GM19238 (cell line): Measurements from ENCODE around the gene SUZ12.
"Not testable (repeated sequence)": the region's sequence is repeated elsewhere in the genome, so short reads cannot be mapped to it uniquely, and the experiment has no call there.

Experiments used
- DNase-seq: peaks from one replicate; pipeline ENCODE4 v3.0.0; 2011; ENCODE audit warnings: low spot score; ENCODE audit not compliant: insufficient read length

The SUZ12 gene

GRCh38 chr17:31936615-31937609 lies at the start of gene SUZ12:
TSS of gene SUZ12 (plus strand) at chr17:31937007. CDS start at chr17:31937247, 240 bp downstream.
- not testable (repeated sequence) for DNase-seq

GRCh38 chr17:31888124-31888523 lies 48.7 kb upstream of the SUZ12 start:
- DNase-seq = no peak

GRCh38 chr17:31900877-31901276 lies 35.9 kb upstream of the SUZ12 start:
- no peak for DNase-seq

GRCh38 chr17:31902693-31903092 lies 34.1 kb upstream of the SUZ12 start:
- no peak for DNase-seq

- no peak for DNase-seq
Measured at GRCh38 chr17:31903401-31903800, 33.4 kb upstream of the SUZ12 start.

GRCh38 chr17:31907342-31907962 lies 29.4 kb upstream of the SUZ12 start:
- no peak for DNase-seq

GRCh38 chr17:31908386-31908785 lies 28.4 kb upstream of the SUZ12 start:
- DNase-seq = no peak

GRCh38 chr17:31912705-31913104 lies 24.1 kb upstream of the SUZ12 start:
- not testable (repeated sequence) for DNase-seq

GRCh38 chr17:31915456-31916100 lies 21.2 kb upstream of the SUZ12 start:
- DNase-seq = no peak

- no peak for DNase-seq
Measured at GRCh38 chr17:31916491-31917064, 20.2 kb upstream of the SUZ12 start.

GRCh38 chr17:31917065-31917529 lies 19.7 kb upstream of the SUZ12 start:
- DNase-seq = no peak

- not testable (repeated sequence) for DNase-seq
Measured at GRCh38 chr17:31917721-31918120, 19.1 kb upstream of the SUZ12 start.

GRCh38 chr17:31918701-31919128 lies 18.1 kb upstream of the SUZ12 start:
- no peak for DNase-seq

- DNase-seq = no peak
Measured at GRCh38 chr17:31919802-31920525, 16.8 kb upstream of the SUZ12 start.

- no peak for DNase-seq
Measured at GRCh38 chr17:31926100-31926729, 10.6 kb upstream of the SUZ12 start.

- DNase-seq = no peak
Measured at GRCh38 chr17:31931756-31932155, 5.1 kb upstream of the SUZ12 start.

- no peak for DNase-seq
Measured at GRCh38 chr17:31935512-31935911, 1.3 kb upstream of the SUZ12 start.

GRCh38 chr17:31937926-31938641 lies 1.3 kb downstream of the SUZ12 start:
- DNase-seq = not testable (repeated sequence)

- not testable (repeated sequence) for DNase-seq
Measured at GRCh38 chr17:31941916-31942315, 5.1 kb downstream of the SUZ12 start.

- not testable (repeated sequence) for DNase-seq
Measured at GRCh38 chr17:31942396-31942795, 5.6 kb downstream of the SUZ12 start.
